IMR-90 (cell line): Measurements from ENCODE around the gene RPS15A.

ENCODE experiments used
- MXI1 ChIP-seq: IDR thresholded peaks from 2 replicates; pipeline ENCODE4 v1.6.1; 2012; ENCODE audit warnings: low read depth, mild to moderate bottlenecking, low read length, moderate library complexity, borderline replicate concordance
- POLR2A ChIP-seq: IDR thresholded peaks from 2 replicates; pipeline ENCODE4 v1.6.1; 2012; ENCODE audit warnings: mild to moderate bottlenecking, low read depth, low read length
- RAD21 ChIP-seq: IDR thresholded peaks from 2 replicates; pipeline ENCODE4 v1.6.1; 2012; ENCODE audit warnings: low read length, improper control_type of control experiment
- RCOR1 ChIP-seq: IDR thresholded peaks from 2 replicates; pipeline ENCODE4 v1.6.1; 2012; ENCODE audit warnings: mild to moderate bottlenecking, low read length, improper control_type of control experiment; ENCODE audit not compliant: insufficient replicate concordance
- SMC3 ChIP-seq: fragments of 150-350 bp; IDR thresholded peaks from 2 replicates; pipeline ENCODE4 v1.6.1; 2016; ENCODE audit warnings: low read depth, mild to moderate bottlenecking, antibody characterized with exemption, low read length, moderate library complexity
- TF ChIP-seq, protein P1 (sequence below): conservative IDR thresholded peaks from 2 replicates; pipeline ENCODE4 v1.5.1; 2012; ENCODE audit warnings: mild to moderate bottlenecking, low read depth, low read length, improper control_type of control experiment

GRCh38 chr16:18809165-18809564 is 19.0 kb upstream of the RPS15A start:
- TF ChIP-seq RCOR1 (no peak), SMC3 (no peak), POLR2A (no peak), MXI1 (no peak), RAD21 (no peak)
- TF ChIP-seq, protein P1, sequence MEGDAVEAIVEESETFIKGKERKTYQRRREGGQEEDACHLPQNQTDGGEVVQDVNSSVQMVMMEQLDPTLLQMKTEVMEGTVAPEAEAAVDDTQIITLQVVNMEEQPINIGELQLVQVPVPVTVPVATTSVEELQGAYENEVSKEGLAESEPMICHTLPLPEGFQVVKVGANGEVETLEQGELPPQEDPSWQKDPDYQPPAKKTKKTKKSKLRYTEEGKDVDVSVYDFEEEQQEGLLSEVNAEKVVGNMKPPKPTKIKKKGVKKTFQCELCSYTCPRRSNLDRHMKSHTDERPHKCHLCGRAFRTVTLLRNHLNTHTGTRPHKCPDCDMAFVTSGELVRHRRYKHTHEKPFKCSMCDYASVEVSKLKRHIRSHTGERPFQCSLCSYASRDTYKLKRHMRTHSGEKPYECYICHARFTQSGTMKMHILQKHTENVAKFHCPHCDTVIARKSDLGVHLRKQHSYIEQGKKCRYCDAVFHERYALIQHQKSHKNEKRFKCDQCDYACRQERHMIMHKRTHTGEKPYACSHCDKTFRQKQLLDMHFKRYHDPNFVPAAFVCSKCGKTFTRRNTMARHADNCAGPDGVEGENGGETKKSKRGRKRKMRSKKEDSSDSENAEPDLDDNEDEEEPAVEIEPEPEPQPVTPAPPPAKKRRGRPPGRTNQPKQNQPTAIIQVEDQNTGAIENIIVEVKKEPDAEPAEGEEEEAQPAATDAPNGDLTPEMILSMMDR = no peak
